H1 (cell line): ENCODE data around the gene SLC12A8.

Source experiments
- EP300 ChIP-seq, 2 experiments: IDR thresholded peaks; 1 replicate in 1 of 2; 2 replicates in 1 of 2; pipeline ENCODE4 v1.6.1; 2011 to 2012; ENCODE audit warnings: low read depth in 2 of 2, low read length in 2 of 2, mild to moderate bottlenecking in 2 of 2, borderline replicate concordance in 1 of 2, inconsistent platforms in 1 of 2, moderate library complexity in 1 of 2
- FOSL1 ChIP-seq: IDR thresholded peaks from 2 replicates; pipeline ENCODE4 v1.6.1; 2011; ENCODE audit warnings: mild to moderate bottlenecking, low read depth, low read length, moderate library complexity; ENCODE audit not compliant: insufficient read depth
- JUND ChIP-seq: IDR thresholded peaks from 2 replicates; pipeline ENCODE4 v1.6.1; 2011; ENCODE audit warnings: mild to moderate bottlenecking, improper control_type of control experiment, low read length
- KDM1A ChIP-seq: fragments of 200-600, 300-600 bp; sonication (generic); IDR thresholded peaks from 2 replicates; pipeline ENCODE4 v1.7.1; 2016; ENCODE audit warnings: mild to moderate bottlenecking, low read length, borderline replicate concordance
- POLR2A ChIP-seq, 2 experiments: IDR thresholded peaks; 1 replicate in 1 of 2; 2 replicates in 1 of 2; pipeline ENCODE4 v1.6.1; 2011; ENCODE audit warnings: low read depth in 2 of 2, low read length in 2 of 2, mild to moderate bottlenecking in 2 of 2; ENCODE audit errors: control extremely low read depth in 1 of 2
- POLR2AphosphoS5 ChIP-seq: IDR thresholded peaks from 2 replicates; pipeline ENCODE4 v1.6.1; 2011; ENCODE audit warnings: low read depth, low read length
- POU5F1 ChIP-seq: IDR thresholded peaks from 2 replicates; pipeline ENCODE4 v1.6.1; 2011; ENCODE audit warnings: low read depth, mild to moderate bottlenecking, low read length, moderate library complexity
- RFX5 ChIP-seq: IDR thresholded peaks from 2 replicates; pipeline ENCODE4 v1.6.1; 2011; ENCODE audit warnings: low read depth, low read length, improper control_type of control experiment, borderline replicate concordance
- TAF1 ChIP-seq: IDR thresholded peaks from 2 replicates; pipeline ENCODE4 v1.6.1; 2011; ENCODE audit warnings: mild to moderate bottlenecking, low read depth, low read length
- TAF7 ChIP-seq: optimal IDR thresholded peaks from 2 replicates; pipeline ENCODE3; 2011; ENCODE audit warnings: low read depth, mild to moderate bottlenecking, inconsistent platforms, low read length, moderate library complexity, borderline replicate concordance
- TF ChIP-seq, protein P1 (sequence below), 3 experiments: IDR thresholded peaks; 1 replicate in 2 of 3; 2 replicates in 1 of 3; pipeline versions ENCODE4 v1.5.1 to v1.6.1; 2011; ENCODE audit warnings: low read length in 3 of 3, mild to moderate bottlenecking in 3 of 3, inconsistent platforms in 2 of 3, low read depth in 1 of 3, moderate library complexity in 1 of 3; ENCODE audit not compliant: insufficient read depth in 1 of 3; ENCODE audit errors: control extremely low read depth in 1 of 3

DNA sequence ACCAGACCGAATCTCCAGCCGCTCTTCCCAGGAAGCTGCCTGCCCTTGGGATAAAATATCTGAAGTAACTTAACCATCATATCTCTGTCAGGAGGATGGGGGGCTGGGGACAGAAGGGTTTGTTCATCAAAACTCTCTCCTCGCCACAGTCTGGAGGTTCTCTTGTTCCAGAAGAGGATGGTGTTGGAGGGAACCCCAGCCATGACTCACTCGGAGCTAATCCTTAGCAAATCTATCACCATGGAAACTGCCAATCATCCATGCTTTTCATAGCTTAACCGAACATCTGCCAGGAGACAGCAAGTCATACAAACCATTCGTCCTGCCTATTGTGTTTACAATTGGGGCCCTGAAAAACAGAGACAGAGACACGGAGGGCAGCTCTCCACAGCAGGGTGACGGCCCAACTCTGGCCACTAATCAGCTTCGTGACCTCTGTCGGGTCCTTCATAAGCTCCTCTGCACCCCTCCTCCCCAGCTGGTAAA is 83.0 kb downstream of the SLC12A8 start:
- no peak for TF ChIP-seq POLR2A (IDR thresholded peaks at IDR 0.05; ENCODE audit: control extremely low read depth in 1 of 2, low read depth in 2 of 2, low read length in 2 of 2)
- no peak for TF ChIP-seq POU5F1
- TF ChIP-seq, protein P1, sequence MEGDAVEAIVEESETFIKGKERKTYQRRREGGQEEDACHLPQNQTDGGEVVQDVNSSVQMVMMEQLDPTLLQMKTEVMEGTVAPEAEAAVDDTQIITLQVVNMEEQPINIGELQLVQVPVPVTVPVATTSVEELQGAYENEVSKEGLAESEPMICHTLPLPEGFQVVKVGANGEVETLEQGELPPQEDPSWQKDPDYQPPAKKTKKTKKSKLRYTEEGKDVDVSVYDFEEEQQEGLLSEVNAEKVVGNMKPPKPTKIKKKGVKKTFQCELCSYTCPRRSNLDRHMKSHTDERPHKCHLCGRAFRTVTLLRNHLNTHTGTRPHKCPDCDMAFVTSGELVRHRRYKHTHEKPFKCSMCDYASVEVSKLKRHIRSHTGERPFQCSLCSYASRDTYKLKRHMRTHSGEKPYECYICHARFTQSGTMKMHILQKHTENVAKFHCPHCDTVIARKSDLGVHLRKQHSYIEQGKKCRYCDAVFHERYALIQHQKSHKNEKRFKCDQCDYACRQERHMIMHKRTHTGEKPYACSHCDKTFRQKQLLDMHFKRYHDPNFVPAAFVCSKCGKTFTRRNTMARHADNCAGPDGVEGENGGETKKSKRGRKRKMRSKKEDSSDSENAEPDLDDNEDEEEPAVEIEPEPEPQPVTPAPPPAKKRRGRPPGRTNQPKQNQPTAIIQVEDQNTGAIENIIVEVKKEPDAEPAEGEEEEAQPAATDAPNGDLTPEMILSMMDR (IDR thresholded peaks at IDR 0.05; ENCODE audit: control extremely low read depth in 1 of 3, insufficient read depth in 1 of 3, low read depth in 1 of 3, low read length in 3 of 3) = no peak
- no peak for TF ChIP-seq RFX5
- TF ChIP-seq TAF7 = no peak
- TF ChIP-seq JUND = no peak
- no peak for TF ChIP-seq FOSL1
- no peak for TF ChIP-seq KDM1A
- no peak for TF ChIP-seq POLR2AphosphoS5
- TF ChIP-seq TAF1 = no peak
- no peak for TF ChIP-seq EP300 (IDR thresholded peaks at IDR 0.05; ENCODE audit: borderline replicate concordance in 1 of 2, low read depth in 2 of 2, low read length in 2 of 2)
